GM19455 (cell line): ENCODE measurements around the gene SNX3.
"Not testable (repeated sequence)": the region's sequence is repeated elsewhere in the genome, so short reads cannot be mapped to it uniquely, and the experiment has no call there.

Experiments
- ATAC-seq: cut with Tn5 transposase; IDR thresholded peaks from one replicate; pipeline ENCODE4 v1.9.1; 2021; ENCODE audit not compliant: unreplicated experiment

Gene SNX3

GRCh38 chr6:108263371-108263770, 2.5 kb upstream of the SNX3 start:
- ATAC-seq: no peak

GRCh38 chr6:108260126-108260808, 573 bp downstream of the SNX3 start:
- ATAC-seq: peak; percentile 12

GRCh38 chr6:108254433-108255410, 6.1 kb downstream of the SNX3 start:
- no peak for ATAC-seq

GRCh38 chr6:108253241-108253640, 7.6 kb downstream of the SNX3 start:
- no peak for ATAC-seq

GRCh38 chr6:108252055-108252454, 8.8 kb downstream of the SNX3 start:
- ATAC-seq: no peak

GRCh38 chr6:108251252-108251651, 9.6 kb downstream of the SNX3 start:
- no peak for ATAC-seq

GRCh38 chr6:108250240-108250866, 10.5 kb downstream of the SNX3 start:
- no peak for ATAC-seq

GRCh38 chr6:108247965-108248536, 12.8 kb downstream of the SNX3 start:
- ATAC-seq: no peak

- not testable (repeated sequence) for ATAC-seq
Measured at GRCh38 chr6:108245095-108245494, 15.7 kb downstream of the SNX3 start.

- no peak for ATAC-seq
Measured at GRCh38 chr6:108243836-108244235, 17.0 kb downstream of the SNX3 start.

GRCh38 chr6:108242721-108243120, 18.1 kb downstream of the SNX3 start:
- ATAC-seq: no peak

- ATAC-seq: no peak
Measured at GRCh38 chr6:108242259-108242658, 18.6 kb downstream of the SNX3 start.

- ATAC-seq: no peak
Measured at GRCh38 chr6:108238322-108238721, 22.5 kb downstream of the SNX3 start.

GRCh38 chr6:108236791-108237190, 24.0 kb downstream of the SNX3 start:
- no peak for ATAC-seq

- ATAC-seq: no peak
Measured at GRCh38 chr6:108235127-108235526, 25.7 kb downstream of the SNX3 start.

GRCh38 chr6:108228416-108228815, 32.4 kb downstream of the SNX3 start:
- ATAC-seq: no peak

GRCh38 chr6:108227290-108227689, 33.5 kb downstream of the SNX3 start:
- ATAC-seq: no peak

GRCh38 chr6:108222504-108222903, 38.3 kb downstream of the SNX3 start:
- ATAC-seq: no peak

- no peak for ATAC-seq
Measured at GRCh38 chr6:108222064-108222463, 38.8 kb downstream of the SNX3 start.

GRCh38 chr6:108211671-108212070, 49.2 kb downstream of the SNX3 start:
- no peak for ATAC-seq

- ATAC-seq: no peak
Measured at GRCh38 chr6:108210556-108210955, 50.3 kb downstream of the SNX3 start.
